ENCODE results near the gene MBD4. TPM values are rescaled to one million over a fixed set of nuclear protein-coding genes. Genes with fewer than 3 reads are reported as not detected.
"Not testable (repeated sequence)": the region's sequence is repeated elsewhere in the genome, so short reads cannot be mapped to it uniquely, and the experiment has no call there.

The MBD4 gene
- total RNA-seq, 4 donors from 2014 or later = 15.5 to 42.0 (median 32.8) TPM

GRCh38 chr3:129398803-129399144, 41.0 kb downstream of the MBD4 start:
- 1 to 2% methylated on average over 17 to 18 of the region's 18 CpGs for WGBS, 2 donors
- TF ChIP-seq POLR2A (IDR thresholded peaks at IDR 0.05) (no peak), EP300 (IDR thresholded peaks at IDR 0.05) (no peak), CTCF (IDR thresholded peaks at IDR 0.05) (no peak)
- H3K27ac ChIP-seq = peak overlapping the region; percentile 83 to 94 (median 92)
- no peak for DNase-seq (ENCODE audit: low spot score in 2 of 2)
- H3K27me3 ChIP-seq = no peaks in the 10 kb centered on the region
- peaks cover 0 to 29% (median 0%) of the 10 kb centered on the region in 3 donors for H3K36me3 ChIP-seq
- no peaks in the 10 kb centered on the region for H3K9me3 ChIP-seq
- H3K4me3 ChIP-seq = peak overlapping the region; percentile 69 to 83 (median 74)
- peaks cover 0 to 37% (median 14%) of the 10 kb centered on the region in 4 donors for H3K4me1 ChIP-seq

- H3K4me3 ChIP-seq; H3K27me3 ChIP-seq; DNase-seq (ENCODE audit: low spot score in 2 of 2); H3K9me3 ChIP-seq; H3K27ac ChIP-seq: not testable (repeated sequence)
- Histone ChIP-seq H3K4me1 (peaks cover 0 to 47% (median 19%) of the 10 kb centered on the region in 4 donors), H3K36me3 (peaks cover 0 to 69% (median 0%) of the 10 kb centered on the region in 3 donors)
- WGBS, 2 donors = 78 to 82% methylated on average over 7 to 11 of the region's 17 CpGs
Measured at GRCh38 chr3:129393760-129394564, 45.8 kb downstream of the MBD4 start.

GRCh38 chr3:129393271-129393670, 46.5 kb downstream of the MBD4 start:
- H3K27ac ChIP-seq = no peak overlapping the region
- peaks cover 0 to 69% (median 0%) of the 10 kb centered on the region in 3 donors for H3K36me3 ChIP-seq
- TF ChIP-seq EP300 (IDR thresholded peaks at IDR 0.05) = no peak
- no peak for TF ChIP-seq CTCF (IDR thresholded peaks at IDR 0.05)
- no peak for TF ChIP-seq POLR2A (IDR thresholded peaks at IDR 0.05)
- H3K4me1 ChIP-seq = peaks cover 0 to 48% (median 16%) of the 10 kb centered on the region in 4 donors
- no peak overlapping the region for H3K4me3 ChIP-seq
- 66 to 71% methylated on average over 6 of the region's 6 CpGs for WGBS, 2 donors
- no peaks in the 10 kb centered on the region for H3K9me3 ChIP-seq
- DNase-seq (ENCODE audit: low spot score in 2 of 2) = no peak
- H3K27me3 ChIP-seq = no peaks in the 10 kb centered on the region

- H3K4me1 ChIP-seq = peaks cover 0 to 39% (median 7%) of the 10 kb centered on the region in 4 donors
- H3K27me3 ChIP-seq; DNase-seq (ENCODE audit: low spot score in 2 of 2); H3K9me3 ChIP-seq; H3K4me3 ChIP-seq; H3K27ac ChIP-seq: not testable (repeated sequence)
- WGBS, 2 donors = 66 to 80% methylated on average over 5 to 8 of the region's 8 CpGs
- peaks cover 0 to 71% (median 0%) of the 10 kb centered on the region in 3 donors for H3K36me3 ChIP-seq
Measured at GRCh38 chr3:129392106-129392887, 47.5 kb downstream of the MBD4 start.

GRCh38 chr3:129391583-129391982, 48.2 kb downstream of the MBD4 start:
- H3K27ac ChIP-seq; H3K9me3 ChIP-seq; DNase-seq (ENCODE audit: low spot score in 2 of 2): not testable (repeated sequence)

GRCh38 chr3:129389572-129389937, 50.2 kb downstream of the MBD4 start:
- whole genome bisulfite sequencing, 2 donors = 73 to 81% methylated on average over 3 of the region's 3 CpGs
- Histone ChIP-seq H3K4me1 (peaks cover 0 to 18% (median 6%) of the 10 kb centered on the region in 4 donors), H3K9me3 (no peaks in the 10 kb centered on the region), H3K27me3 (no peaks in the 10 kb centered on the region), H3K36me3 (peaks cover 0 to 67% (median 0%) of the 10 kb centered on the region in 3 donors), H3K4me3 (no peak overlapping the region), H3K27ac (peak overlapping the region in 3 of 4 donors; percentile 34 to 69 (median 62))
- no peak for DNase-seq (ENCODE audit: low spot score in 2 of 2)
- TF ChIP-seq CTCF (IDR thresholded peaks at IDR 0.05) = no peak
- TF ChIP-seq POLR2A (IDR thresholded peaks at IDR 0.05) = no peak
- TF ChIP-seq EP300 (IDR thresholded peaks at IDR 0.05) = no peak

More at GRCh38 chr3:129391583-129391982, 48.2 kb downstream of the MBD4 start:
- Histone ChIP-seq H3K36me3 (peaks cover 0 to 72% (median 0%) of the 10 kb centered on the region in 3 donors), H3K4me1 (peaks cover 0 to 32% (median 6%) of the 10 kb centered on the region in 4 donors)
- WGBS, 2 donors = 82 to 89% methylated on average over 4 of the region's 4 CpGs
- not testable (repeated sequence) for H3K27me3 ChIP-seq, H3K4me3 ChIP-seq

GRCh38 chr3:129388791-129389571, 50.8 kb downstream of the MBD4 start:
- Histone ChIP-seq H3K4me1 (peaks cover 0 to 18% (median 6%) of the 10 kb centered on the region in 4 donors), H3K27ac (peak overlapping the region in 3 of 4 donors; percentile 34 to 69 (median 62)), H3K36me3 (peaks cover 0 to 67% (median 0%) of the 10 kb centered on the region in 3 donors)
- WGBS, 2 donors = 39 to 41% methylated on average over 8 of the region's 8 CpGs
- not testable (repeated sequence) for DNase-seq (ENCODE audit: low spot score in 2 of 2); H3K27me3 ChIP-seq; H3K4me3 ChIP-seq; H3K9me3 ChIP-seq
